HG02678 (cell line): ENCODE measurements around the gene F10.
"Not testable (repeated sequence)": the region's sequence is repeated elsewhere in the genome, so short reads cannot be mapped to it uniquely, and the experiment has no call there.

ENCODE experiments used
- ATAC-seq: cut with Tn5 transposase; IDR thresholded peaks from one replicate; pipeline ENCODE4 v1.9.1; 2021; ENCODE audit warnings: mild to moderate bottlenecking, moderate library complexity; ENCODE audit not compliant: unreplicated experiment

The F10 gene

DNA sequence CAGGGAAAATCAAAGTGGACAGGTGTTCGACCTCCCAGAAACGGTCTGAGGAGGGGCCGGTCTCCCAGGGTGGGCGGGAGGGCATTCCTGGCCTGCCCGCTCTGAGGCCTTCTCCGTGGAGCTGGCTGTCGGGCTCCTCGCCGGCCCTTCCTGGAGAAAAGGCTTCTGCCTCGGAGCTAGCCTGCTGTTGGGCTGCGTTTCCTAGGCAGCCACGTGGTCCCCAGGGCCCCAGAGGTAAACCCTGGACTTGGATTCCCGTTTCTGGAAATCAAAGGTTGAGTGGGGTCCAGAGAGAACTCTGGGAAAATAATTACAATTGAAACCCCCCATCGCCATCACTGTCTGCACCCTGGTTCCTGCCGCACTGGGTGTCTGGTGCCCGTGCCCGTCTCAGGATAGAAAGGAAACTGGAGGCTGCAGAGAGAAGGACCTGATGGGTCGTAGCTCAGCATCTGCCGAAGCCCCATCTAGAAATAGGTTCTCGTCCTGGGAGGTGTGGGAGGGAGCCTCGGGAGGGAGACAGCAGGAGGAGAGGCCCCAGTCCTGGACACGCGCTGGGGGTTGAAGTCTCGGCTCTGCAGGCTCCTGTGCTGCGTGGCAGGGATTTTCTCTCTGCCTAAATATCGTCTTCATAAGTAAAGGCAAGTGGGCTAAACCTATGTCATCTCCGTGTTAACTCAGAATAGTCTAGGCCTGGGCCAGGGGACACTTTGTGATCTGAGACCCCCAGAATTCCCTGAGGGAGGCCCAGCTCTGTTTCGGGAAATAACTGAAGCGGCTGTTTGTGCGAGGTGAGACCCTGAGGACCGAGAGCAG lies 28.2 kb downstream of the F10 start:
- no peak for ATAC-seq

DNA sequence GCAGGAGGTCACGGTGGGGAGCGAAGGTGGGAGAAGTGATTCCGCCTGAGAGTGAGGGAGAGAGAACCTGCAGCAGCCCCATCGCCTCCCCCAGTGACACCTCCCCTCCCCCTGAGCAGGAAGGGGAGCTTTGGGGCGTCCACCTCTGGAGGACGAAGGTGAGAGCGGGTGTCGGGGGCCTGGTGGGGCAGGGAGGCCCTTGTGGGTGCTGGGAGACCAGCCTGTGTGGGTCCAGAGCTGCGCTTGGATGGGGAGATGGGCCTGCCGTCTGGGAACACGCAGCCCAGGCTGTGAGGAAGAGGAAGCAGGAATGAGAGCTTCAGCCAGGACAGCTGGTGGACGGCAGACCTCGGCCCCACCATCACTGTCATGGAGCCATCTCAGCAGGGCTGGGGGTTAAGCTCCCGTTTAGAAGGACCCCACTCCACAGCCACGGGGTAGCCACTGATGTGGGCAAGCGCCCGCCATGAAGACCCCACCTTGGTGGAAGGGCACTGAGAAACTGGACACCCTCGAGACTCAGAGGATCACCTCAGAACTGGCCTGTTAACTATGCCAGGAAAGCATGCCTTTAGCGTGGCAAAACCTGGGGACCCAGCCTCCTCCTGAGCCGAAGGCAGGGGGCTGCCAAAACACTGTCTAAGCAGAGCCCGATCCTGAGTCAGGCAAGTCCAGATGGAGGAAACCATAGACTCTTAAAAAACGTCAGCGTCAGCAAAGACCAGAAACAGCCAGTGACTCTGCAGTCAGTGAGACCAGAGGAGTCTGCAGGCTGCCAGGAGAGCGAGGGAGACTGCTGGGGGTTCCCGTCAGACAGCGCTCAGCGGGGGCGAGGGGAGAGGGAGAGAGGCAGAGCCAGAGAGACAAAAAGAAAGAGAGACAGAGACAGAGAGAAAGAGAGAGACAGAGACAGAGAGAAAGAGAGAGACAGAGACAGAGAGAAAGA lies 29.4 kb downstream of the F10 start:
- no peak for ATAC-seq

DNA sequence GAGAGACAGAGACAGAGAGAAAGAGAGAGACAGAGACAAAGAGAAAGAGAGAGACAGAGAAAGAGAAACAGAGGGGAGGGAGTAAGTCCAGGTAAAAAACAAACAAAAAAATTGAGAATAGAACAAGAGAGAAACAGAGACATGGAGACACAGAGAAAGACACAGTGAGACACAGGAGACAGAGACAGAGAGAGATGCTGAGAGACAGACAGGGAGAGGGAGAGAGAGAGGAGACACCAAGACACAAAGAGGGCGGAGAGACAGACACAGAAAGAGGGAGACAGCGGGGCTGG lies 30.0 kb downstream of the F10 start:
- ATAC-seq, result peak; percentile 11

DNA sequence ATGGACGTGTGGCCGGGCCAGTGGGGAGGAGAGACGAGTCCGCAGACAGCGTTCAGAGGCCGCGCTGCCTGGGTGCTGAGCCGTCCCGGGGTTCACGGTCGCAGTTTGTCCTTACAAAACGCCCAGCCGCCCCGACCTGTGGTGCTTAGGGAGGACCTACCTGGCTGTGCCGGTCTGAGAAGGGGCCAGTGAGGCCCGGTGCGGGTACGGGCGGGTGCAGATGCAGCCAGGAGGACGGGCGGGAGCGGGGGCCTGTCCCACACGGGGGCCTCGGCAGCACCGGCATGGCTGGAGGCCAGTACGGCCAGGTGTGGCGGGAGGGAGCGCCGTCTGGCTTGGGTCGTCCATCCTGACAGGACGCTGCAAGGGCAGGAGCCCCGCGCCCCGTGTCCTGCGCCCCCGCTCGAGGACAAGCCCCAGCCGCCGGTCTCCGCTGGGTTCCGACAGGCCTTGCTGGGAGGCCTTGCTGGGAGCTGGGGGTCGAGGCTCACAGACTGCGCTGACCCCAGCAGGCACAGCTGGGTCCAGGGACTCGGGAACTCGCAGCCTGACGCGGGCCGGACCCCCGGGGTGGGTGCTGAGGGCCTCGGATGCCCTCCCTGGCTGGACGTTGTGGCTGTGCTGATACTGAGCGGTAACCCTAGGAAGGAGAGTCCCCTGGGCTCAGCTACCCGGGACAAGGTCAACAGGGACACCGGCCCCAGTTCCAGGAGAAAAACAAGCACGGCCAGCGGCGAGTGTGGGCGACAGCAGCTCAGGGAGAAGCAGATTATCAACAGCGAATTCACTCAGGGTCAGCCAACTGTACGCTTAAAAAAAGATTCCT lies 30.6 kb downstream of the F10 start:
- ATAC-seq, result peak; percentile 30

DNA sequence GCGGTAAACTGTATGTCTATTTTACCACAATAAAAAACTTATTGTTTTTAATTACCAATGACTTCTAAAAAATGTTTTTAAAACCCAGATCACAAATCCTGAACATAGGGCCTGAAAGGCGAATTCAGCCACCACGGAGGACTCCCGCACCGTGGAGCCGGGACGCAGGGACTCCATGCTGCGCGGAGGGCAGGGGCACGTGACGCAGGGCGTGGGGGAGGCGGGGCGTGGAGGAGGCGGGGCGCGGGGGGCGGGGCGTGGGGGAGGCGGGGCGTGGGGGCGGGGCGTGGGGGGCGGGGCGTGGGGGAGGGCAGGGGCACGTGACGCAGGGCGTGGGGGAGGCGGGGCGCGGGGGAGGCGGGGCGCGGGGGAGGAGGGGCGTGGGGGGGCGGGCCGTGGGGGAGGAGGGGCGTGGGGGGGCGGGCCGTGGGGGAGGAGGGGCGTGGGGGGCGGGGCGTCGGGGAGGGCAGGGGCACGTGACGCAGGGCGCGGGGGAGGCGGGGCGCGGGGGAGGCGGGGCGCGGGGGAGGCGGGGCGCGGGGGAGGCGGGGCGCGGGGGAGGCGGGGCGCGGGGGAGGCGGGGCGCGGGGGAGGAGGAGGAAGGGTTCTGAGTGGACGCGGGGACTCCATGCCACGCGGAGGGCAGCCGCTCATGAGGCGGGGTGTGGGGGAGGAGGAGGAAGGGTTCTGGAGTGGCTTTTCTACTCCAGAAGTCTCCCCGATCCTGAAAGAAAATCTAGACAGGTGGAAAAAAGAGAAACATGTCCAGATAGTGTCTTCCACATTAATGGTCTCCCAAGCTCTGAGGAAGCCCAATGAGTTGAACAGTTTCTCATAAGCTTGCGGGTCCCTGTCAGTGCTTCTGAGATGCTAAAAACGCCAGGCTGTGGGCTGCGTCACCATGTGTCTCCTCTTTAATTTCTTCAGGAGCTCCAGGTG lies 31.5 kb downstream of the F10 start:
- peak; percentile 69 for ATAC-seq

DNA sequence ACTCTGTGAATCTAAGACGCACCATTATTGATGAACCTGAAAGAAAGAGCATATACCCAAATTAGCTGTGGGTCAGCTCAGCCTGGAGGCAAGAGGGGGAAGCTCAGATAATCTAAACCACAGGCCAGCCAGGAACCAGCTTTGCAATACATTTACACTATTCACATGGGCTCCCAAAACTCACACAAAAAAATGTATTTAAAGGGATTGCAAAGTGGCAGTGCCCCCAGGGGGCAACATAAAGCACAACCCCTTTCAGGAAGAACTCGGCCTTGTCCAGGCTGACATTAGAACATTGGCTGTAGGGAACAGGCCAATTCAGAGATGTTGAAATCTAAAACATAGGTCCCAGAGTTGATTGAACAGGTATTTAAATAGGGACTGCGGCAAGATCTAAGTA lies 32.6 kb downstream of the F10 start:
- no peak for ATAC-seq

DNA sequence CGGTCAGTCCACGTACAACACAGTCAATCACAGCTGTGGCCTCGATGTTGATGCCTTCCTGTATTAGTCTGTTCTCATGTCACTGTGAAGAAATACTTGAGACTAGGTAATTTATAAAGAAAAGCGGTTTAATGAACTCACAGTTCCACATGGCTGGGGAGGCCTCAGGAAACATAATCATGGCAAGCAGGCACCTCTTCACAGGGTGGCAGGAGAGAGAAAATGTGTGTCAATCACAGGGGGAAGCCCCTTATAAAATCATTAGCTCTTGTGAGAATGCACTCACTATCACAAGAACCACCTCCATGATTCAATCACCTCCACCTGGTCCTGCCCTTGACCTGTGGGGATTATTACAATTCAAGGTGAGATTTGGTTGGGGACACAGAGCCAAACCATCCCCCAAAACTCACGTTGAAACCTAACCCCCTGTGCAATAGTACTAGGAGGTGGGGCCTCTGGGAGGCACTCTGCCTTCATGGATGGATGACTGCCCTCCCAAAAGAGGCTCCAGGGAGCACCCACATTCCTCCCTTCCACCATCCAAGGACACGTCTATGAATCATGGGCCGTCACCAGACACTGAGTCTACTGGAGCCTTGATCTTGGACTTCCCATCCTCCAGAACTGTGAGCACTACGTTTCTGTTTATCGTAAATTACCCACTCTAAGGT lies 33.5 kb downstream of the F10 start:
- no peak for ATAC-seq

DNA sequence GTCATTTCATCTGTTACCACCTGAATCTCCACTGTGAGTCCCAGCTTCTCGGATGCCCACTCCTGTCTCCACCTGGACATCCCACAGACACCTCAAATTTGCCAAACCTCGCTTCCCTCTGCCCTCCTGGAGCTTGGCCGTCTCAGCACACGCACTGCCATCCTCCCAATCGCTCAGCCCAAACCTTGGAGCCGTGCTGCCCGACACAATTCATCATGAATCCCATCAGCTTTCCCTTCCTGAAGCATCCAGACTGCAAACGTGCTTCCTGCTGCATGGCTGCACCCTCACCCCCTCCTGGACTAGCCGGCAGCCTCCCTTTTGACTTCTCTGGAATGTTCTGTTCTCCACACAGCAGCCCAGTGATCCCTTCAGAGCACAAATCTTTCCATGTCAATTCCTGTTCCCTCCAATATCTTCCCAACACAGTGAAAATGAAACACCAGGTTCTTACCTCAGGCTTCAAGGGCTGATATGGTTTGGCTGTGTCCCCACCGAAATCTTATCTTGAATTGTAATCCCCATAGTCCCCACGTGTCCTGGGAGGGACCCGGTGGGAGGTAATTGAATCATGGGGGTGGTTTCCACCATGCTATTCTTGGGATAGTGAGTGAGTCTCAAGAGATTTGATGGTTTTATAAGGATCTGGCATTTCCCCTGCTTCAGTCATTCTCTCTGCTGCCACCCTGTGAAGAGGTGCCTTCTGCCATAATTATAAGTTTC lies 34.8 kb downstream of the F10 start:
- ATAC-seq, result no peak

DNA sequence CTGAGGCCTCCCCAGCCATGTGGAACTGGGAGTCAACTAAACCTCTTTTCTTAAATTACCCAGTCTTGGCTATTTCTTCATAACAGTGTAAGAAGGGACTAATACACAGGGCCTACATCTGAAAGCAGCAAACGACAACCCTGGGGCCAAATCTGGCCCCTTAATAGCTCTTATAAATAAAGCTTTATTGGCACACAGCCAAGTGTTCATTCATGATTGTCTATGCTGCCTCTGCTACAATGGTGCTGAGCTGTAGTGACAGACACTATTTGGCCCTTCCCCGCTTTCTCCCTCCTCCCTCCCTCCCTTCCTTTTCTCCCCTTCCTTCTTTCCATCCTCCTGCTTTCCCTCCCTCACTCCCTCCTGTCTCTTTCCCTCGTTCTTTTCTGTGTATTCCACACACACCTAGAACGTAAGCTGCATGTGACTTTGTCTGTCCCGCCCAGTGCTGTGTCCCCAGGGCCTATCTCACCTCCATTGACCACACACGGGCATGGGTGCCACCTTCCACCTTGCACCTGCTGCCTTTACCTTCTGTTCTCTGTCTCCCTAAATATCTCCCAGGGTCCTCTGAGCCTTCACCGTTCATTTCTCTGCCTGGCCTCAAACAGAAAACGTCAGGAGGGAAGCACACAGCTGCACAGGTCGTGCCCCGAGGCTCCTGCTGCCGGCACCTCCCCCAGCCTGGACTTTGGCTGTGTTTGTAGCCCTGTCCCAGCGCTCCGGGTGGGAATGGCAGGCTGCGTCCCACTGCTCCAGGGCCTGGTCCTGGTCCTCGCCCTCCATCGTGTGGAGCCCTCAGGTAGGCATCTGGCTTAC lies 35.5 kb downstream of the F10 start, which contains the start of gene PROZ:
Gene PROZ, plus strand, starts transcription at position 720 of the 819 bp plus-strand sequence. Its CDS starts 13 bp downstream, at position 733.
- ATAC-seq, result no peak

DNA sequence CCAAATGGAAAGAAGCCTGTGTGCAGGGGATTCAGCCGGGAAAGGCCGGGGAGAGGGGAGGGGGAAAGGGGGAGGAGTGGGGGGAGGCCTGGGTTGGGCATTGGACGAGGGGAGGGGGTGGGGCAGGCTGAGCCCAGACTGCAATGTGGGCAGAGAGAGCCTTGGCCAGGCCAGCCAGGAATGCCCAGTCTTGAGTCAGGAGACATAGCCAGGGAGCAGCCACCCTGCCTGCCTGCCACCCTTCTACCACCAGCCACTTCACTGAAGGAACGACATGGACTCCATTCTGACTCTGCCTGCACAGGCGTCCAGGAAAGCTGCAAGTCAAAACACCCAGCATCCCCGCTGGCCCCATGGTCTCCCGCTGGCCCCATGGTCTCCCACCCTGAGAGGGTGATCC lies 36.3 kb downstream of the F10 start:
- no peak for ATAC-seq

DNA sequence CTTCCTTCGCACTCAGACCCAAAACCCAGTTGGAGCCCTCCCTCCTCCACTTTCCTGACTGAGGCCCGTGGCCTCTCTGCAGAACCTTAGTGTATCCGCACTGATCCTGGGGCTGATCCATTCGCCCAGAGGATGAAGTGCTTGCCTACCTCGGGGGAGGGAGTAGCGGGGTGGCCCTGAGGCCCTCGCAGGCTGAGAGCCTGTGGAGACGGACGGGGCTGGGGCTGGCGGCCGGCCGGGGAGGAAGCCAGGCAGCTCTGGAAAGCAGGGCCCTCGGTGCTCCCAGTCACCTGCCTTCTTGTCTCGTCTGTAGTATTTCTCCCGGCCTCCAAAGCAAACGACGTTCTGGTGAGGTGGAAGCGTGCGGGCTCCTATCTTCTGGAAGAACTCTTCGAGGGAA lies 37.1 kb downstream of the F10 start:
- ATAC-seq, result no peak

DNA sequence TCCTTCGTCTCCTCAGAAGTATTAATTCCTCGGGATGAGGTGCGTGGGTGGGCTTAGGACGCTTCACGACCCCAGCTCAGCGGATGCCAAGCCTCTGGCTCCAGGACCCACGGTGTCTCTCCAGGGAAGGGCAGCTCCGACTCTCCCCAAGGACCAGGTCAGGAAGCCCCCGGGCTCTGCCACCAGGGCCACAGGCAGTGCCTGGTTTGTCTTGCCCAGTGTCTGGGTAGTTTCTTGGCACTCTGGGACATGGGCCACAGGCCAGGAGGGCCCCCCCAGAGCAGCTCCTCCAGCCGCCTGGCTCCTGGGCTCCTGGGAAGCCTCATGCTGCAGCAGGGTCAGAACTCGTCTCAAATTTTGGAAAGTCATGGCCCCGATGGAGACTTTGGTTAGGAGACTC lies 38.4 kb downstream of the F10 start:
- no peak for ATAC-seq

DNA sequence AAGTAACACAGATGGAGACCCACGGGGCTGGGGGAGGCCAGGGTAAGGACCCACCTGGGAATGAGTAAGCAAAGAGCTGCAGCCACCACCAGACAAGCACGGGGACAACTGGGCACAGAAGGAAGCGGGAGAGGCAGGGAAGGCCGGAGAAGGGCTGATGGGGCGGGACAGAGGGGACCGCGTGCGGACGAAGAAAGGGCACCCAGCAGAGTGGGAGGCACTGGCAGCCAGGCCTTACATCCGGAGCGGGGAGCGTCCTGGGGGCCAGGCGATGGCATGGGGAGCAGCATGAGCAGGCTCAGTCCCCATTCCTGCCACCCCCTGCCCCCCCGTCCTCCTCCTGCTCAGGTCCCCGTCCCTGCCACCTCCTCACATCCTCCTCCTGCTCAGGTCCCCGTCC lies 38.8 kb downstream of the F10 start:
- no peak for ATAC-seq

DNA sequence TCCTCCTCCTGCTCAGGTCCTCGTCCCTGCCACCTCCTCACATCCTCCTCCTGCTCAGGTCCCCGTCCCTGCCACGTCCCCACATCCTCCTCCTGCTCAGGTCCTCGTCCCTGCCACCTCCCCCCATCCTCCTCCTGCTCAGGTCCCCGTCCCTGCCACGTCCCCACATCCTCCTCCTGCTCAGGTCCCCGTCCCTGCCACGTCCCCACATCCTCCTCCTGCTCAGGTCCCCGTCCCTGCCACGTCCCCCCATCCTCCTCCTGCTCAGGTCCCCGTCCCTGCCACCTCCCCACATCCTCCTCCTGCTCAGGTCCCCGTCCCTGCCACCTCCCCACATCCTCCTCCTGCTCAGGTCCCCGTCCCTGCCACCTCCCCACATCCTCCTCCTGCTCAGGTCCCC lies 39.4 kb downstream of the F10 start:
- not testable (repeated sequence) for ATAC-seq

DNA sequence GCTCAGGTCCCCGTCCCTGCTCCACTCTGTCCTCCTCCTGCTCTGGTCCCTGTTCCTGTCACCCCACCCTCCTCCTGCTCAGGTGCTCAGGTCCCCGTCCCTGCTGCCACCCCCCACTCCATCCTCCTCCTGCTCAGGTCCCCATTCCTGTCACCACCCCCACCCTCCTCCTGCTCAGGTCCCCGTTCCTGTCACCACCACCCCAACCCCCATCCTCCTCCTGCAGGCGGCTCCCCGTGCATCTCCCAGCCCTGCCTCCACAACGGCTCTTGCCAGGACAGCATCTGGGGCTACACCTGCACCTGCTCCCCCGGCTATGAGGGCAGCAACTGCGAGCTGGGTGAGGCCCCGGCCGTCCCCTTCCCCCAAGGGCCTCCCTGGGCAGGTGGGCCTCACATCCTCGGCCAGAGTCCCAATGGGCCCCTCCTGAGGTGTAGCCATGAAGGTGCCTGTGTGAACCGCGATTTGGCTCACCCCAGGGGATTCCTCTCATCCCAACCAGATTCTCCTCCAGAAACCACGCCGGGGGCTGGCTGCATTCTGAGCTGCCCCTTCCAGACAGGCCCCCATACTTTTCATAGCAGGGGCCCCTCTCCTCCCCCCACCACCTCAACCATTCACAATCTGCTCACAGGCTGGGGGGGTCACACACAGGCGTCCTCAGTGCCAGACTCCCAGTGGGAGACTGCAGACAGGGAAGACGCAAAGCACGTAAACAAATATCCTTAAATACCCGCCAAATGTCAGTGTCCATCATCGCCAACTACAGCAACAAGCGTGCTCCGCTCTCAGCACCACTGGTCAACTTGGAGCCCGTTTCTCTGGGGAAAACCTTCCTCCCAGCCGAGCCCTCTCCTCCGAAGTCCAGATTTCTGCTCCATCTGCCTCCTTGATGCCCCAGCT lies 40.4 kb downstream of the F10 start:
- no peak for ATAC-seq

DNA sequence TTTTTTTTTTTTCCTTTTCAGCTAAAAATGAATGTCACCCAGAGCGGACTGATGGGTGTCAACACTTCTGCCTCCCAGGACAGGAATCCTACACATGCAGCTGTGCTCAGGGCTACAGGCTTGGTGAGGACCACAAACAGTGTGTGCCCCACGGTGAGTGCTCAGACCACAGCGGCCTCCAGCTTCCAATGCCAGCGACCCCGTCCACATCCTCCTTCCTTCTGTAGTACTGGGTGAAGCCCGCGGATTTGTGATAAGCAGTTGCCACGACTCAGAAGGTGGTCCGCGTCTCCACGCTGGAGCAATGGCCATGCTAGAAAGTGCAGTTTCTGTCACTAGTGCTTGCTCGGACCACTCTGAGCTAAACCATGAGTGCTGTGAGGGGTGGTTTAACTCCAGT lies 41.9 kb downstream of the F10 start:
- no peak for ATAC-seq

DNA sequence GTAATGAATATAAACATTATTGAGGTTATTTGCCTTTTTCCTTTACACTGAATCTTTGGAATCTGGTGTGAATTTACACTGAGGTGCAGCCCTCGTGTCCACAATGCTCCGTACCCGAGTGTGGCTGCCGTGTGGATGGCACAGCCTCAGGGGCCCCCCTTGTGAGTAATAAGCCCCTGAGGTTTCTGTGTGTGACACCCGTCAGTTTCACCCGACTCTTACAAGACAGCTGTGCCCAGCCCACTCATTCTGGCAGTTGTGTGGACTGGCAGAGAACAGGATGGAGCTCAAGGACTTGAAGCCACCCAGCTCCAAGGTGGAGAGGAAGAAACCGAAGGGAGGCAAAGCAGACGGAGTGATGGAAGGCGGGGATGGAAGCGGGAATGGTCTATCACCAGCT lies 43.7 kb downstream of the F10 start:
- no peak for ATAC-seq
